ENCODE measurements around the gene SPPL3. TPM values are rescaled to one million over a fixed set of nuclear protein-coding genes. Genes with fewer than 3 reads are reported as not detected.
"Not testable (repeated sequence)": the region's sequence is repeated elsewhere in the genome, so short reads cannot be mapped to it uniquely, and the experiment has no call there.

Gene SPPL3
- total RNA-seq, 1 donor from 2014 or later = 67.6 TPM

DNA sequence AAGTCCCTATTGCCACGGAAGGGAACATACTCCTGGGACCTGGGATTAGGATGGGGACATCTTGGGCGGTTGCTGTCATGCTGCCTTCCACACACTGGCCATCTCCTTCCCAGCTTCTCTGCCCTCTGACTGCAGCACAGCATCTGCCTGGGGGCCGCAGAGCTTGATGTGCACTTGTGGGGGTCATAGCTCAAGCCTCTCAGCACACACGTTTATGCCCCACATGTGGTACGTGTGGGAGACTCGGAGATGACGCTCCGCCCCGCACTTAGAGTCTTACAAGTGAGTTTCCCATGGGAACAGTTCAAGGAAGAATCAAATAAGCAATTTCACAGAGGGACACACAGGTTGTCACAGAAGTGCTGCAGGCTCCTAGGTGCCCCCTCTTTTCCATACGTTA lies 169.9 kb downstream of the SPPL3 start:
- Mint-ChIP-seq H3K36me3 (peaks cover 8% of the 10 kb centered on the region), H3K27ac (no peak overlapping the region), H3K9me3 (no peaks in the 10 kb centered on the region), H3K4me1 (ENCODE audit: unreplicated experiment) (no peaks in the 10 kb centered on the region), H3K4me3 (no peak overlapping the region), H3K27me3 (no peaks in the 10 kb centered on the region)
- TF ChIP-seq, protein P1, sequence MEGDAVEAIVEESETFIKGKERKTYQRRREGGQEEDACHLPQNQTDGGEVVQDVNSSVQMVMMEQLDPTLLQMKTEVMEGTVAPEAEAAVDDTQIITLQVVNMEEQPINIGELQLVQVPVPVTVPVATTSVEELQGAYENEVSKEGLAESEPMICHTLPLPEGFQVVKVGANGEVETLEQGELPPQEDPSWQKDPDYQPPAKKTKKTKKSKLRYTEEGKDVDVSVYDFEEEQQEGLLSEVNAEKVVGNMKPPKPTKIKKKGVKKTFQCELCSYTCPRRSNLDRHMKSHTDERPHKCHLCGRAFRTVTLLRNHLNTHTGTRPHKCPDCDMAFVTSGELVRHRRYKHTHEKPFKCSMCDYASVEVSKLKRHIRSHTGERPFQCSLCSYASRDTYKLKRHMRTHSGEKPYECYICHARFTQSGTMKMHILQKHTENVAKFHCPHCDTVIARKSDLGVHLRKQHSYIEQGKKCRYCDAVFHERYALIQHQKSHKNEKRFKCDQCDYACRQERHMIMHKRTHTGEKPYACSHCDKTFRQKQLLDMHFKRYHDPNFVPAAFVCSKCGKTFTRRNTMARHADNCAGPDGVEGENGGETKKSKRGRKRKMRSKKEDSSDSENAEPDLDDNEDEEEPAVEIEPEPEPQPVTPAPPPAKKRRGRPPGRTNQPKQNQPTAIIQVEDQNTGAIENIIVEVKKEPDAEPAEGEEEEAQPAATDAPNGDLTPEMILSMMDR (conservative IDR thresholded peaks at IDR 0.05) = no peak
- no peak for DNase-seq (ENCODE audit: extremely low spot score, unreplicated experiment)

DNA sequence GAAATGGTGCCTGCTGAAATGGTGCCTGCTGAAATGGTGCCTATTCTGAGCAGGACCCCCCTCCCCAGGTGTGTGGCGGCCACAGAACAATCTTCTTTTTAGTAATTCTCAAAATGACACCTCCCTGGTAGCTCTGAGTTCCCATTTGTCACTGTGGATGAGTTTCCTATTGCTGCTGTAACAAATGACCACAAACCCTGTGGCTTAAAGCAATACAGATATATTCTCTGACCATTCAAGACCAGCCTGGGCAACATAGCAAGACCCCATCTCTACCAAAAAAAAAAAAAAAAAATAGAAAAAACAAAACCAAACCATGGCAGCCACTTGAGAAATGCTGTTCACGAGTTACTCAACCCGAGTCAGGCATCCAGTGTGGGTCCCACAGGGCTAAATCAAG lies 170.6 kb downstream of the SPPL3 start:
- Mint-ChIP-seq H3K9me3 (no peaks in the 10 kb centered on the region), H3K27me3 (no peaks in the 10 kb centered on the region), H3K36me3 (peaks cover 8% of the 10 kb centered on the region), H3K27ac (no peak overlapping the region), H3K4me1 (ENCODE audit: unreplicated experiment) (no peaks in the 10 kb centered on the region), H3K4me3 (no peak overlapping the region)
- DNase-seq (ENCODE audit: extremely low spot score, unreplicated experiment) = no peak
- TF ChIP-seq, protein P1 (conservative IDR thresholded peaks at IDR 0.05) = no peak

DNA sequence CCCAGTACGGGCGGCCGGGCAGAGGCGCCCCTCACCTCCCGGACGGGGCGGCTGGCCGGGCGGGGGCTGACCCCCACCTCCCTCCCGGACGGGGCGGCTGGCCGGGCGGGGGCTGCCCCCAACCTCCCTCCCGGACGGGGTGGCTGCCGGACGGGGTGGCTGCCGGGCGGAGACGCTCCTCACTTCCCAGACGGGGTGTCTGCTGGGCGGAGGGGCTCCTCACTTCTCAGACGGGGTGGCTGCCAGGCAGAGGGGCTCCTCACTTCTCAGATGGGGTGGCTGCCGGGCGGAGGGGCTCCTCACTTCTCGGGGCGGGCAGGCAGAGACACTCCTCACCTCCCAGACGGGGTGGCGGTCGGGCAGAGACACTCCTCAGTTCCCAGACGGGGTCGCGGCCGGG lies 172.0 kb downstream of the SPPL3 start:
- not testable (repeated sequence) for H3K27me3 Mint-ChIP-seq; DNase-seq (ENCODE audit: extremely low spot score, unreplicated experiment); H3K4me3 Mint-ChIP-seq; H3K4me1 Mint-ChIP-seq (ENCODE audit: unreplicated experiment); H3K9me3 Mint-ChIP-seq; H3K27ac Mint-ChIP-seq
- peaks cover 11% of the 10 kb centered on the region for H3K36me3 Mint-ChIP-seq

DNA sequence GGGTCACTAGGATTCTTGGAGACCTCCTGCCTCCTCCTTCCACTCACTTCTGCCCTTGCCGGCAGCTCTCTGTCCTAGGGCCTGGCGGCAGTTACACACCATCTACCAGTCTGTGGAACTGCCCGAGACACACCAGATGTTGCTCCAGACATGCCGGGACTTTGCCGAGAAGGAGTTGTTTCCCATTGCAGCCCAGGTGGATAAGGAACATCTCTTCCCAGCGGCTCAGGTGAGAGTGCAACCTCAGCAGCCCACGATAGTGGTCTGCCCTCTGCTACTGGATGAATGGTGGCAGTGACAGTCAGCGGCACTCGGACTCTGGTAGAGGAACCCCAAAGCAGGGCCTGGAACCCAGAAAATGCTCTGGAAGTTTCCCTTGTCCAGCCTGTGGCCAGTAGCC lies 177.2 kb downstream of the SPPL3 start:
- TF ChIP-seq, protein P1 (conservative IDR thresholded peaks at IDR 0.05) = no peak
- H3K36me3 Mint-ChIP-seq = peaks cover 12% of the 10 kb centered on the region
- H3K4me1 Mint-ChIP-seq (ENCODE audit: unreplicated experiment) = peaks cover 15% of the 10 kb centered on the region
- no peaks in the 10 kb centered on the region for H3K27me3 Mint-ChIP-seq
- no peak overlapping the region for H3K4me3 Mint-ChIP-seq
- H3K9me3 Mint-ChIP-seq = no peaks in the 10 kb centered on the region
- no peak for DNase-seq (ENCODE audit: extremely low spot score, unreplicated experiment)
- H3K27ac Mint-ChIP-seq = no peak overlapping the region

DNA sequence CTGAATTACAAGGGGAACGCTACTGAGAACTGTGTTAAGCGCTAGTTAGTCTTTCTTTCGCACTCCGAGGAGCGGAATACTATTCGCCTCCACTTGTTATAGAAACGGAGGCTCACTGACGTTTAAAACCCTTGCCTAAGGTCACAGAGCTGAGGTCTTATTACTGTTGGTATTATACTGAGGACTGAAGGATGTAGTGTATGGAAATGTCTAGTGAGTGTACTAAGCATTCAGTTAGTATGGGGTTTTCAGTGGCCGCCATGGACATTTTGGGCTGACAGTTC lies 177.7 kb downstream of the SPPL3 start:
- no peaks in the 10 kb centered on the region for H3K9me3 Mint-ChIP-seq
- H3K27ac Mint-ChIP-seq = peak overlapping the region; percentile 76

DNA sequence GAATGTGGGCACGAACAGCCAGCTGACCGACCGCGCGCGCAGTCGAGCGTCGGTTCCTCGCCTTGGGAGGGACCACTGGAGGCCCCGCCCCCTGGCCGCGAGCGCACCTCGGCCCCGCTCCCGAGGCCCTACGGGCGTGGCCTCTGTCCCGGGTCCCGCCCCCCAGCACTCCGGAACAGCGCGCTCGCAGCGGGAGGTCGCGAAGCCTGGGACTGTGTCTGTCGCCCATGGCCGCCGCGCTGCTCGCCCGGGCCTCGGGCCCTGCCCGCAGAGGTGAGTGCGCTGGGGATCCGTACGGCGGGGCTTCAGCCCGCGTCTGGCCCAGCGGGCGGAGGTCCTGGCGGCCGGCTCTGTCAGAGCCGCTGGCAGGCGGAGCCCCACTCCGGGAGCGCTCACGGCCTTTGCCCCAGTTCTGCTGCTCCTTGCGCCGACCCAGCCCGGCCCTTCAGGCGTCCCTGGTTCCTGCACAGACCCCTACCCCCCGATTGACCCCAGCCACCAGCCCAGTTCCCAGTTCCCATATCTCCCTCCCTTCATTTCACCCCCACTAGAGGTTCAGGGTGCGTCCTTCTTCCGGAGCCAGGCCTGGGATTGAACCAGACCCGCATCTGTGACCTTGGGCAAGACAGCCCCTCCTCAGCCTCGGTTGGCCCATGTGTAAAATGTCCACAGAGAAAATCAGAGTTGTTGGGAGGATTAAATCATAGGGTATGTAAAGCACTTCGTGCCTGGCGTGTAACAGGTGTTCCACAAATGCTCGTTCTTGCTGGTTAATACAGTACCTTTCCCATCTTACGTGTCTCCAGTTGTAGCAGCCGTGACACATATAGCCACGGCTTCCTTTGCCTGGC lies 178.3 kb downstream of the SPPL3 start, which contains the start of gene ACADS:
ACADS (plus strand) TSS at position 168 of the 851 bp plus-strand sequence; CDS start at position 228, 60 bp downstream.
- Mint-ChIP-seq H3K4me3 (peak within 1 kb of the TSS; percentile 93), H3K27ac (peak within 1 kb of the TSS; percentile 76), H3K27me3 (no peaks in the 10 kb centered on the region), H3K4me1 (ENCODE audit: unreplicated experiment) (peaks cover 15% of the 10 kb centered on the region), H3K9me3 (no peaks in the 10 kb centered on the region), H3K36me3 (peaks cover 12% of the 10 kb centered on the region)
- TF ChIP-seq, protein P1 (conservative IDR thresholded peaks at IDR 0.05) = peak; percentile 35
- peak; percentile 91 for DNase-seq (ENCODE audit: extremely low spot score, unreplicated experiment)

More for the DNA sequence above, 177.7 kb downstream of the SPPL3 start:
- TF ChIP-seq, protein P1 (conservative IDR thresholded peaks at IDR 0.05) = no peak
- Mint-ChIP-seq H3K36me3 (peaks cover 12% of the 10 kb centered on the region), H3K4me1 (ENCODE audit: unreplicated experiment) (peaks cover 15% of the 10 kb centered on the region), H3K27me3 (no peaks in the 10 kb centered on the region), H3K4me3 (peak overlapping the region; percentile 93)
- DNase-seq (ENCODE audit: extremely low spot score, unreplicated experiment) = no peak
